HG02642 (cell line): ENCODE data around the gene KLRB1.
"Not testable (repeated sequence)": the region's sequence is repeated elsewhere in the genome, so short reads cannot be mapped to it uniquely, and the experiment has no call there.

ENCODE experiments used
- ATAC-seq: cut with Tn5 transposase; IDR thresholded peaks from one replicate; pipeline ENCODE4 v1.9.1; 2021; ENCODE audit warnings: mild to moderate bottlenecking; ENCODE audit not compliant: unreplicated experiment, poor library complexity

Gene KLRB1

GRCh38 chr12:9607716-9608115 lies at the start of gene KLRB1:
TSS of gene KLRB1 (minus strand) at chr12:9607916. CDS start at chr12:9607839, 77 bp downstream.
- no peak for ATAC-seq

- no peak for ATAC-seq
Measured at GRCh38 chr12:9651265-9651729, 43.6 kb upstream of the KLRB1 start.

GRCh38 chr12:9650151-9650576 lies 42.4 kb upstream of the KLRB1 start:
- no peak for ATAC-seq

- no peak for ATAC-seq
Measured at GRCh38 chr12:9649532-9649940, 41.8 kb upstream of the KLRB1 start.

- ATAC-seq, result no peak
Measured at GRCh38 chr12:9648701-9649531, 41.2 kb upstream of the KLRB1 start.

GRCh38 chr12:9647825-9648700 lies 40.3 kb upstream of the KLRB1 start:
- peak; percentile 72 for ATAC-seq

GRCh38 chr12:9646794-9647781 lies 39.4 kb upstream of the KLRB1 start:
- no peak for ATAC-seq

- ATAC-seq, result not testable (repeated sequence)
Measured at GRCh38 chr12:9644985-9645551, 37.4 kb upstream of the KLRB1 start.

- ATAC-seq, result no peak
Measured at GRCh38 chr12:9643266-9643660, 35.5 kb upstream of the KLRB1 start.

- ATAC-seq, result no peak
Measured at GRCh38 chr12:9642606-9643265, 35.0 kb upstream of the KLRB1 start.

GRCh38 chr12:9640024-9640423 lies 32.3 kb upstream of the KLRB1 start:
- no peak for ATAC-seq

- no peak for ATAC-seq
Measured at GRCh38 chr12:9636851-9637206, 29.1 kb upstream of the KLRB1 start.

- ATAC-seq, result no peak
Measured at GRCh38 chr12:9636150-9636850, 28.6 kb upstream of the KLRB1 start.

GRCh38 chr12:9634969-9635754 lies 27.4 kb upstream of the KLRB1 start:
- ATAC-seq, result no peak

GRCh38 chr12:9634177-9634803 lies 26.6 kb upstream of the KLRB1 start:
- no peak for ATAC-seq

GRCh38 chr12:9632766-9633165 lies 25.1 kb upstream of the KLRB1 start:
- ATAC-seq, result no peak

- ATAC-seq, result no peak
Measured at GRCh38 chr12:9626821-9627220, 19.1 kb upstream of the KLRB1 start.
